ENCODE results near the gene KRT7.

Gene KRT7

DNA sequence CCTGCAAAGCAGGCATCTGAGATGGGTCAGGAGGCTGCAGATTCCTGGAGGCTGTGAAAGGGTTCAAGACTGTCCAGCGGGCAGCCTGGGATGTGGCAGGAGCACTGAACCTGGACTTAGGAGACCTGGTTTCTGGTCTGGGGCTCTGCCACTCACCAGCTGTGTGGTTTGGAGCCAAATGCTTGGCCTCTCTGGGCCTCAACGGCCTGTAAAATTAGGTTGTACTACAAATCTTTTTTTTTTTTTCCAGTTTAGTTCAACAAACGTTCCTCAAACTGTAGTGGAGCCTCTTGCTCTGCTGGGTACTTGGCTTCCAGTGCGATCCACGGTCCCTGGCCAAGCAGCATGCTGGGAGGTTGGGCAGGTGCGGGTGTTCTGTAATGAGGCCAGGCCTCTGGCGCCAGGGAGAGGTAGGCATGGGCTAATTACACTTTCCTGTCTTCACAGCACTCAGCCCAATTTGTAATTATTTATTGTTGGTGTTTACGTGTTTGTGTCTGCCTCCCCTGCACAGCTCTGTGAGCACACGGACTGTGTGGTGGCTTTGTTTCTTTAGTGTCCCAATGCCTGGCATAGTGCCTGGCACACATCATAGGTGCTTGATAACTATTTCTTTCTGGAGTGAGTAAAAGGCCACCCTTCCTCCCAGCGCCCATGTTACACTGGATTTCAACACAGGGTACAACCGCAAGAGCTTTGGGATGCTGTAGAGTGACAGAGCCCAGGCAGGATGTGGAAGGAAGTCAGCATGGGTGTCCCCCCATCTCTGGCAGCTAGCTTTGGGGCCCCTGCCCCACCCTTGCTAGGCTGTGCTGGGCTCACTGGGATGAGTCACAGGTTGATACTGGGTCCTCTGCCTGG lies 35.4 kb upstream of the KRT7 start:
- DNase-seq (ENCODE audit: low read depth, low spot score): no peak
- ChIA-PET POLR2A (interaction anchor here (1.3 kb wide), 1 partner anchor 12 kb away, joined by 3 read pairs; no protein-coding TSS in a partner anchor), CTCF (interaction anchor here (1.3 to 1.8 kb wide), 3 partner anchors 13 to 81 kb away, joined by 3 to 9 read pairs (median 5); no protein-coding TSS in a partner anchor)
- H3K4me3 ChIP-seq (ENCODE audit: low read depth, low read length): no peak overlapping the region
- TF ChIP-seq CTCF (IDR thresholded peaks at IDR 0.05; ENCODE audit: insufficient read depth, low read length, missing control alignments): no peak

- TF ChIP-seq CTCF (IDR thresholded peaks at IDR 0.05; ENCODE audit: insufficient read depth, low read length, missing control alignments): no peak
- H3K4me3 ChIP-seq (ENCODE audit: low read depth, low read length): no peak overlapping the region
- POLR2A ChIA-PET: interaction anchor here (1.3 kb wide), 1 partner anchor 13 kb away, joined by 3 read pairs; no protein-coding TSS in a partner anchor
- CTCF ChIA-PET: interaction anchor here (1.3 to 8.3 kb wide), 3 partner anchors 15 to 81 kb away, joined by 5 to 87 read pairs (median 5); no protein-coding TSS in a partner anchor
- no peak for DNase-seq (ENCODE audit: low read depth, low spot score)
Measured at GRCh38 chr12:52198454-52199215, 34.4 kb upstream of the KRT7 start.

- no peak for TF ChIP-seq CTCF (IDR thresholded peaks at IDR 0.05; ENCODE audit: insufficient read depth, low read length, missing control alignments)
Measured at GRCh38 chr12:52199294-52199919, 33.6 kb upstream of the KRT7 start.

DNA sequence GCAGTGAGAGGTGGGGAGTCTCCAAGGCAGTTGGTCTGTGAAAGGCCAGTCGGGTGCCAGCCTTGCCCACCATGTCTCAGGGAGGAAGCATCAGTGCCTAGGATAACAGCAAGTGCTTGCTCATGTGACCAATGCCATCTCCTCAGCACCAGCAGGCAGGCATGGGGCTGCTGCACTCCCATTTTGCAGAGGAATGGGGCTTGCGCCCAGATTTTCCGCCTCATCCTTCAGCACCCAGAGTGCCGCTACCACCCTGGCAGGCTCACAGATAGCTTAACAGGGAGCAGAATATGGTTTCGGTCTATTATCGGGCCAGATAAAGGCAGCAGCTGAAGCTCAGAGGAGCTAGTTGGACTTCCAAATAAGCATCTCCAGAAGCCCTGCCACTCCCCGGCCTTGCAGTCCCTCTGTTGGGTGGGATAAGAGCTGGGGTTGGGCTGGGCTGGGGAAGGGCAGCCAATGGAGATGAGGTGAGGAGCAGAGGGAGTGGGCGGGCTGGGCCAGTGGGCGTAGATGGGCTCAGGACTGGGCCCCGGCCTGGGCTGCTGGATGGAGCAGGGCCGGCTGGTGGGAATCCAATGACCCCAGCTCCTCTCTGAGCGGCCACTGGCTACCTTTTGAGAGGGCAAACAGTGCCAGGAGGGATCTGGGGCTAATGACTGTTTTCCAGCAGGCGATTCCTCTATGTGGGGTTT lies 32.8 kb upstream of the KRT7 start:
- ChIA-PET CTCF (interaction anchor here (1.3 to 8.3 kb wide), 4 partner anchors 9 to 79 kb away, joined by 4 to 87 read pairs (median 12); partner anchors contain the start of gene KRT80), POLR2A (interaction anchor here (1.3 kb wide), 1 partner anchor 8 kb away, joined by 4 read pairs; the partner anchor contains the start of gene KRT80)
- H3K4me3 ChIP-seq (ENCODE audit: low read depth, low read length): no peak overlapping the region
- no peak for TF ChIP-seq CTCF (IDR thresholded peaks at IDR 0.05; ENCODE audit: insufficient read depth, low read length, missing control alignments)
- no peak for DNase-seq (ENCODE audit: low read depth, low spot score)

More at GRCh38 chr12:52199294-52199919, 33.6 kb upstream of the KRT7 start:
- ChIA-PET POLR2A (no interaction called here), CTCF (interaction anchor here (1.3 to 8.3 kb wide), 3 partner anchors 14 to 80 kb away, joined by 4 to 87 read pairs (median 5); no protein-coding TSS in a partner anchor)
- DNase-seq (ENCODE audit: low read depth, low spot score): no peak
- H3K4me3 ChIP-seq (ENCODE audit: low read depth, low read length): no peak overlapping the region

- TF ChIP-seq CTCF (IDR thresholded peaks at IDR 0.05; ENCODE audit: insufficient read depth, low read length, missing control alignments): no peak
- ChIA-PET CTCF (interaction anchor here (1.0 to 8.3 kb wide), 6 partner anchors 9 to 127 kb away, joined by 3 to 87 read pairs (median 6); partner anchors contain the start of gene KRT80), POLR2A (interaction anchor here (1.1 to 1.7 kb wide), 3 partner anchors 9 to 54 kb away, joined by 3 to 9 read pairs (median 4); partner anchors contain the start of gene KRT80)
- DNase-seq (ENCODE audit: low read depth, low spot score): no peak
- H3K4me3 ChIP-seq (ENCODE audit: low read depth, low read length): no peak overlapping the region
Measured at GRCh38 chr12:52200781-52201450, 32.1 kb upstream of the KRT7 start.
